A549 (cell line): ENCODE data around the gene IFNA14. TPM values are rescaled to one million over a fixed set of nuclear protein-coding genes. Genes with fewer than 3 reads are reported as not detected.
"Not testable (repeated sequence)": the region's sequence is repeated elsewhere in the genome, so short reads cannot be mapped to it uniquely, and the experiment has no call there.

Experiments
- ATAC-seq, 2 experiments: fragments of 200-7000 bp in 1 of 2; fragments of >200 bp in 1 of 2; cut with Nextera tagmentation in 1 of 2; cut with Tn5 transposase in 1 of 2; 3 replicates each; pipeline versions ENCODE4 v1.8.0 to v1.9.1; 2018 to 2020; ENCODE audit warnings: mild to moderate bottlenecking in 1 of 2, moderate library complexity in 1 of 2
- CTCF ChIA-PET: fragments of 300-600 bp; sonication (Branson Sonifier 250); formaldehyde crosslinking; extraction: SDS; loops from one replicate; lab custom pipeline; 2021; ENCODE audit warnings: antibody characterized with exemption, inconsistent platforms; lab: Yijun Ruan, JAX
- POLR2A ChIA-PET: fragments of 350-600 bp; formaldehyde crosslinking; extraction: SDS; loops from one replicate; lab custom pipeline; 2021; ENCODE audit warnings: antibody characterized with exemption, inconsistent platforms; lab: Yijun Ruan, JAX
- DNase-seq, 2 experiments: peaks; one replicate each; pipeline versions ENCODE4 v3.0.0 to v3.0.0-alpha.2; 2011 to 2016; ENCODE audit warnings: low read depth in 1 of 2, low spot score in 1 of 2
- FAIRE-seq: peaks from 2 replicates; lab custom pipeline; 2011; peaks lifted over from hg19 to GRCh38; lab: Jason Lieb, UNC
- H3K27ac ChIP-seq, 2 experiments: fragments of >200 bp; sonication (Bioruptor Twin); formaldehyde crosslinking; 3 replicates each; pipeline ENCODE4 v1.5.1; 2016 to 2017
- H3K4me1 ChIP-seq: fragments of >200 bp; sonication (Bioruptor Twin); formaldehyde crosslinking; 3 replicates; pipeline ENCODE4 v1.6.1; 2016
- H3K4me2 ChIP-seq: fragments of >200 bp; sonication (Bioruptor Twin); formaldehyde crosslinking; 3 replicates; pipeline ENCODE4 v1.6.1; 2016
- H3K4me3 ChIP-seq: fragments of >200 bp; sonication (Bioruptor Twin); formaldehyde crosslinking; 3 replicates; pipeline ENCODE4 v1.5.1; 2016
- H3K9me3 ChIP-seq: fragments of >200 bp; sonication (Bioruptor Twin); formaldehyde crosslinking; 3 replicates; pipeline ENCODE4 v1.6.1; 2016
- CHD4 ChIP-seq: fragments of 200-600 bp; sonication (generic); IDR thresholded peaks from 2 replicates; pipeline ENCODE4 v1.6.1; 2016; ENCODE audit warnings: antibody characterized with exemption, mild to moderate bottlenecking, borderline replicate concordance
- EHMT2 ChIP-seq: fragments of 200-600 bp; sonication (generic); IDR thresholded peaks from 2 replicates; pipeline ENCODE4 v1.6.1; 2016; ENCODE audit warnings: antibody characterized with exemption, low read depth, mild to moderate bottlenecking, moderate library complexity
- KDM1A ChIP-seq: fragments of 200-600 bp; sonication (generic); IDR thresholded peaks from 2 replicates; pipeline ENCODE4 v1.6.1; 2016; ENCODE audit warnings: low read depth, mild to moderate bottlenecking
- NR3C1 ChIP-seq: fragments of >200 bp; sonication (Bioruptor Twin); formaldehyde crosslinking; IDR thresholded peaks from 3 replicates; pipeline ENCODE4 v1.6.1; 2017
- RAD21 ChIP-seq, 2 experiments: fragments of >200 bp in 1 of 2; sonication (Bioruptor Twin) in 1 of 2; formaldehyde crosslinking in 1 of 2; IDR thresholded peaks in 1 of 2; conservative IDR thresholded peaks in 1 of 2; 2 replicates in 1 of 2; 3 replicates in 1 of 2; pipeline ENCODE4 v1.6.1; 2012 to 2018; ENCODE audit warnings: inconsistent platforms in 1 of 2
- SMC3 ChIP-seq: fragments of >200 bp; sonication (Bioruptor Twin); formaldehyde crosslinking; IDR thresholded peaks from 3 replicates; pipeline ENCODE4 v1.6.1; 2018; ENCODE audit warnings: inconsistent platforms
- TFCP2L1 ChIP-seq: fragments of 250-450 bp; sonication (Bioruptor Pico); IDR thresholded peaks from 2 replicates; pipeline ENCODE4 v1.5.0; 2021; ENCODE audit warnings: mild to moderate bottlenecking
- WGBS: methylation state at CpG from one replicate; pipeline ENCODE4 v1.1.6; 2017; ENCODE audit errors: missing lambda C conversion rate; 5-methylcytosine and 5-hydroxymethylcytosine counted together
- polyA plus RNA-seq, 4 experiments: library from polyadenylated mRNA; depleted of rRNA in 3 of 4; stranded (reverse); fragments of >200 nt; fragmentation: RNase III in 1 of 4; extraction: RNeasy Plus Mini Kit Qiagen cat#74134 plus additional on column Dnase treatment in 1 of 4; gene quantifications; 2 replicates in 3 of 4; 3 replicates in 1 of 4; pipeline ENCODE4 v1.2.3, GENCODE V29; 2011 to 2017
- TF ChIP-seq, protein P1 (sequence below): fragments of >200 bp; sonication (Bioruptor Twin); formaldehyde crosslinking; IDR thresholded peaks from 3 replicates; pipeline ENCODE4 v1.5.1; 2016

Gene IFNA14
- polyA plus RNA-seq, 2 of the 4 experiments (the other 2 are of a cell fraction): not detected

DNA sequence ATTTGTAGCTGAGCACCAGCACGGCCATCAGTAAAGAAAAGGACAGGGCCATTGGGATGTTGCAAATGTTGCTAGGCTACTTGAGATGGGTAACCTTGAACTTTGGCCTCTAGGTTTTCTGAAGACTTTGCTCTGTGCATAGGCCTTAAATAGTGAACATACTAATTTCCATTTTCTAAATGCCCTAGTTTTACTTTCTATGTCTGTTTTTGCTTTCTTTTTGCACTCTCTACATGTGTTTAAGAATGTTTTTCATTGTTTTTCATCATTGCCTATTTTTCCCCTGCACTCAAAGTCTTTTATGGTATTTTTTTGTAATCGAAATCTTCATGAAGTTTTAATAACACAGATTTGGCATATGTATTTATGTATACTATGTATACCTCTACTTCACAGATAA is 11.7 kb downstream of the IFNA14 start, which contains the start of gene IFNA17:
IFNA17 (minus strand) TSS at position 101 of the 400 bp plus-strand sequence; CDS start at position 52, 49 bp downstream.
- ATAC-seq: no peak
- Histone ChIP-seq H3K27ac (no peak within 1 kb of the TSS), H3K9me3 (no peaks in the 10 kb centered on the region), H3K4me1 (no peaks in the 10 kb centered on the region), H3K4me2 (no peak within 1 kb of the TSS), H3K4me3 (no peak within 1 kb of the TSS)
- ChIA-PET POLR2A (no interaction called here), CTCF (interaction anchor here (1.1 kb wide), 1 partner anchor 168 kb away, joined by 3 read pairs; no protein-coding TSS in a partner anchor)
- WGBS: 30% methylated on average over 2 of the region's 2 CpGs
- no peak for FAIRE-seq
- TF ChIP-seq EHMT2: no peak
- no peak for TF ChIP-seq NR3C1
- no peak for TF ChIP-seq KDM1A
- TF ChIP-seq CHD4: no peak
- TF ChIP-seq TFCP2L1: no peak
- no peak for DNase-seq

DNA sequence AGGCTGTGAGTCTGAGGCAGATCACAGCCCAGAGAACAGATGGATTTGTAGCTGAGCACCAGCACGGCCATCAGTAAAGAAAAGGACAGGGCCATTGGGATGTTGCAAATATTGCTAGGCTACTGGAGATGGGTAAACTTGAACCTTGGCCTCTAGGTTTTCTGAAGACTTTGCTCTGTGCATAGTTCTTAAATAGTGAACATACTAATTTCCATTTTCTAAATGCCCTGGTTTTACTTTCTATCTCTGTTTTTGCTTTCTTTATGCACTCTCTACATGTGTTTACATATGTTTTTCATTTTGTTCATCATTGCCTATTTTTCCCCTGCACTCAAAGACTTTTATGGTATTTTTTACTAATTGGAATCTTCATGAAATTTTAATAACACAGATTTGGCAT is 22.6 kb downstream of the IFNA14 start, which contains the start of gene IFNA16:
IFNA16 (minus strand) TSS at position 101 of the 400 bp plus-strand sequence; CDS start at position 95, 6 bp downstream.
- FAIRE-seq, H3K4me2 ChIP-seq, CTCF ChIA-PET, DNase-seq, POLR2A ChIA-PET, H3K4me3 ChIP-seq, ATAC-seq, H3K4me1 ChIP-seq, H3K9me3 ChIP-seq, H3K27ac ChIP-seq: not testable (repeated sequence)
- WGBS: 15% methylated on average over 1 of the region's 1 CpG

GRCh38 chr9:21213411-21214326 is 26.1 kb downstream of the IFNA14 start:
- H3K4me2 ChIP-seq, POLR2A ChIA-PET, H3K27ac ChIP-seq, H3K4me1 ChIP-seq, H3K9me3 ChIP-seq, H3K4me3 ChIP-seq, FAIRE-seq: not testable (repeated sequence)
- DNase-seq (peak; percentile 9 to 26), ATAC-seq (peak; percentile 65 to 83; a peak in 3 of 6 replicates)
- TF ChIP-seq RAD21 (conservative IDR thresholded peaks at IDR 0.05 in 1 of 2, IDR thresholded peaks at IDR 0.05 in 1 of 2) (peak; percentile 53 to 58; a peak in 4 of 5 replicates), SMC3 (0 out of 3 replicates have a peak, but pooled peaks have one; percentile 13)
- TF ChIP-seq, protein P1, sequence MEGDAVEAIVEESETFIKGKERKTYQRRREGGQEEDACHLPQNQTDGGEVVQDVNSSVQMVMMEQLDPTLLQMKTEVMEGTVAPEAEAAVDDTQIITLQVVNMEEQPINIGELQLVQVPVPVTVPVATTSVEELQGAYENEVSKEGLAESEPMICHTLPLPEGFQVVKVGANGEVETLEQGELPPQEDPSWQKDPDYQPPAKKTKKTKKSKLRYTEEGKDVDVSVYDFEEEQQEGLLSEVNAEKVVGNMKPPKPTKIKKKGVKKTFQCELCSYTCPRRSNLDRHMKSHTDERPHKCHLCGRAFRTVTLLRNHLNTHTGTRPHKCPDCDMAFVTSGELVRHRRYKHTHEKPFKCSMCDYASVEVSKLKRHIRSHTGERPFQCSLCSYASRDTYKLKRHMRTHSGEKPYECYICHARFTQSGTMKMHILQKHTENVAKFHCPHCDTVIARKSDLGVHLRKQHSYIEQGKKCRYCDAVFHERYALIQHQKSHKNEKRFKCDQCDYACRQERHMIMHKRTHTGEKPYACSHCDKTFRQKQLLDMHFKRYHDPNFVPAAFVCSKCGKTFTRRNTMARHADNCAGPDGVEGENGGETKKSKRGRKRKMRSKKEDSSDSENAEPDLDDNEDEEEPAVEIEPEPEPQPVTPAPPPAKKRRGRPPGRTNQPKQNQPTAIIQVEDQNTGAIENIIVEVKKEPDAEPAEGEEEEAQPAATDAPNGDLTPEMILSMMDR: peak; percentile 55
- 15% methylated on average over 5 of the region's 5 CpGs for WGBS
- CTCF ChIA-PET: interaction anchor here (1.0 to 1.9 kb wide), 8 partner anchors 10 to 577 kb away, joined by 3 to 8 read pairs (median 3); no protein-coding TSS in a partner anchor

- ATAC-seq, FAIRE-seq, H3K4me1 ChIP-seq, H3K4me2 ChIP-seq, DNase-seq, H3K4me3 ChIP-seq, POLR2A ChIA-PET, H3K9me3 ChIP-seq, H3K27ac ChIP-seq: not testable (repeated sequence)
- CTCF ChIA-PET: interaction anchor here (1.4 to 1.9 kb wide), 4 partner anchors 8 to 37 kb away, joined by 3 to 7 read pairs (median 4); no protein-coding TSS in a partner anchor
- WGBS: no CpG with 5 or more reads among the region's 2 CpGs
Measured at GRCh38 chr9:21212160-21212559, 27.6 kb downstream of the IFNA14 start.

DNA sequence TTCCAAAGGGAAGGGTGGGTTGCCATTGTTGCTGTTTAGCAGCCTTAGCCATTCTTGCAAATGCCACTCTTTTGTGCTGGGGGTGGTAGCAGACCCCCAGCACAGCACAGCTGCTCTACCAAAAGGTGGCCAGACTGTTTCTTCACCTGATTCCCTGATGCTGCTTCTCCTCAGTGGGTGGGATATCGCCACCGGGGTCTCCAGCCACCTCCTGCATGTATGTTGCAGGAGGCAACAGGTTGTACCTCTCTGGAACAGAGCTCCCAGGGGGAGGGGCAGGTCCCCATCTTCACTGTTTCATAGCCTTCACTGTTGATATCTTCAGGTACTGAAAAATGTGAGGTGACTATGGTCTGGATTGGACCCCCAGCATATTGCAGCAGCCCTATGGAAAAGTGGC is 29.0 kb downstream of the IFNA14 start:
- H3K4me2 ChIP-seq, H3K27ac ChIP-seq, H3K9me3 ChIP-seq, POLR2A ChIA-PET, FAIRE-seq, ATAC-seq, H3K4me1 ChIP-seq, DNase-seq, H3K4me3 ChIP-seq: not testable (repeated sequence)
- CTCF ChIA-PET: interaction anchor here (0.6 to 1.0 kb wide), 2 partner anchors 185 to 573 kb away, joined by 3 to 4 read pairs; no protein-coding TSS in a partner anchor
- WGBS: 35% methylated on average over 2 of the region's 2 CpGs
